Fibroblast of the conjunctiva (primary cell): Measurements from ENCODE around the gene ACSM5.
"Not testable (repeated sequence)": the region's sequence is repeated elsewhere in the genome, so short reads cannot be mapped to it uniquely, and the experiment has no call there.

Source experiments
- DNase-seq: peaks from one replicate; pipeline ENCODE4 v3.0.0-alpha.2; 2010; ENCODE audit warnings: low read depth

Gene ACSM5

GRCh38 chr16:20398603-20399002, 10.7 kb upstream of the ACSM5 start:
- no peak for DNase-seq

- DNase-seq, result no peak
These were observed 10.1 kb upstream of the ACSM5 start for GRCh38 chr16:20399185-20399584.

GRCh38 chr16:20401066-20401465, 8.3 kb upstream of the ACSM5 start:
- DNase-seq, result no peak

- DNase-seq, result no peak
These were observed 7.8 kb upstream of the ACSM5 start for GRCh38 chr16:20401475-20402016.

- no peak for DNase-seq
These were observed 6.7 kb upstream of the ACSM5 start for GRCh38 chr16:20402651-20403050.

- DNase-seq, result no peak
These were observed 4.7 kb upstream of the ACSM5 start, which contains the start of gene PDILT for GRCh38 chr16:20404637-20405036. TSS of gene PDILT (minus strand) at chr16:20404737. CDS start at chr16:20399300, 5,437 bp downstream.

GRCh38 chr16:20410121-20410723, 888 bp downstream of the ACSM5 start:
- no peak for DNase-seq

- DNase-seq, result no peak
These were observed 1.7 kb downstream of the ACSM5 start for GRCh38 chr16:20411055-20411454.

- DNase-seq, result no peak
These were observed 6.2 kb downstream of the ACSM5 start for GRCh38 chr16:20415541-20415940.

GRCh38 chr16:20419093-20419492, 9.8 kb downstream of the ACSM5 start:
- not testable (repeated sequence) for DNase-seq

- DNase-seq, result not testable (repeated sequence)
These were observed 12.4 kb downstream of the ACSM5 start for GRCh38 chr16:20421748-20422147.

GRCh38 chr16:20423772-20424128, 14.4 kb downstream of the ACSM5 start:
- not testable (repeated sequence) for DNase-seq

- no peak for DNase-seq
These were observed 15.0 kb downstream of the ACSM5 start for GRCh38 chr16:20424129-20424866.

GRCh38 chr16:20427401-20427797, 18.1 kb downstream of the ACSM5 start:
- not testable (repeated sequence) for DNase-seq

- DNase-seq, result not testable (repeated sequence)
These were observed 20.2 kb downstream of the ACSM5 start for GRCh38 chr16:20429499-20429898.

GRCh38 chr16:20430480-20430879, 21.1 kb downstream of the ACSM5 start:
- not testable (repeated sequence) for DNase-seq

- no peak for DNase-seq
These were observed 21.6 kb downstream of the ACSM5 start for GRCh38 chr16:20430948-20431347.

- not testable (repeated sequence) for DNase-seq
These were observed 29.6 kb downstream of the ACSM5 start for GRCh38 chr16:20438950-20439349.

GRCh38 chr16:20439820-20440231, 30.5 kb downstream of the ACSM5 start:
- DNase-seq, result not testable (repeated sequence)

GRCh38 chr16:20440731-20441130, 31.4 kb downstream of the ACSM5 start:
- DNase-seq, result not testable (repeated sequence)

GRCh38 chr16:20441191-20441590, 31.9 kb downstream of the ACSM5 start:
- no peak for DNase-seq

- DNase-seq, result not testable (repeated sequence)
These were observed 32.5 kb downstream of the ACSM5 start for GRCh38 chr16:20441859-20442258.

- not testable (repeated sequence) for DNase-seq
These were observed 37.5 kb downstream of the ACSM5 start for GRCh38 chr16:20446652-20447393.
